Upper lobe of left lung (tissue), 4 donors: ENCODE data around the gene TGFBR3L.

Experiments used
- CTCF ChIP-seq, 6 experiments: fragments of 450-650 bp in 4 of 6; fragments of 200-600 bp in 2 of 6; sonication (generic) in 2 of 6; IDR thresholded peaks; one replicate each; pipeline ENCODE4 v1.5.1; 2016 to 2019; ENCODE audit warnings: antibody characterized with exemption in 6 of 6
- EP300 ChIP-seq, 4 donors: sonication (generic); formaldehyde crosslinking; IDR thresholded peaks; one replicate each; pipeline ENCODE4 v1.5.1; 2017; ENCODE audit warnings: antibody characterized with exemption in 4 of 4, control low read depth in 2 of 4
- POLR2A ChIP-seq, 4 donors: fragments of 450-650 bp; IDR thresholded peaks; one replicate each; pipeline ENCODE4 v1.5.1; 2016 to 2017; ENCODE audit warnings: antibody characterized with exemption in 4 of 4, mild to moderate bottlenecking in 2 of 4

- TF ChIP-seq CTCF (IDR thresholded peaks at IDR 0.05) (no peak), POLR2A (IDR thresholded peaks at IDR 0.05) (no peak), EP300 (IDR thresholded peaks at IDR 0.05) (no peak)
These were observed 4.1 kb upstream of the TGFBR3L start for GRCh38 chr19:7910321-7911161.
